Amniotic stem cell (primary cell): ENCODE measurements around the gene KCNN3.

Experiments
- DNase-seq: peaks from one replicate; lab custom pipeline; 2025; lab: John Stamatoyannopoulos, UW

The KCNN3 gene

GRCh38 chr1:154729031-154729442, 141.0 kb downstream of the KCNN3 start:
- no peak for DNase-seq

- no peak for DNase-seq
Observed at GRCh38 chr1:154726896-154727753, 143.0 kb downstream of the KCNN3 start.

GRCh38 chr1:154726443-154726842, 143.6 kb downstream of the KCNN3 start:
- no peak for DNase-seq

- DNase-seq: no peak
Observed at GRCh38 chr1:154725865-154726264, 144.2 kb downstream of the KCNN3 start.

GRCh38 chr1:154720328-154721297, 149.5 kb downstream of the KCNN3 start:
- DNase-seq: no peak

GRCh38 chr1:154719586-154720327, 150.3 kb downstream of the KCNN3 start:
- no peak for DNase-seq

- no peak for DNase-seq
Observed at GRCh38 chr1:154718566-154718965, 151.5 kb downstream of the KCNN3 start.

- no peak for DNase-seq
Observed at GRCh38 chr1:154717528-154717924, 152.6 kb downstream of the KCNN3 start.

- DNase-seq: no peak
Observed at GRCh38 chr1:154716614-154717527, 153.2 kb downstream of the KCNN3 start.

GRCh38 chr1:154716011-154716410, 154.1 kb downstream of the KCNN3 start:
- DNase-seq: no peak

GRCh38 chr1:154715385-154715784, 154.7 kb downstream of the KCNN3 start:
- no peak for DNase-seq

- DNase-seq: no peak
Observed at GRCh38 chr1:154714638-154715037, 155.4 kb downstream of the KCNN3 start.

GRCh38 chr1:154714052-154714623, 155.9 kb downstream of the KCNN3 start:
- no peak for DNase-seq

- no peak for DNase-seq
Observed at GRCh38 chr1:154713005-154713404, 157.1 kb downstream of the KCNN3 start.

GRCh38 chr1:154712166-154712810, 157.8 kb downstream of the KCNN3 start:
- no peak for DNase-seq

- DNase-seq: no peak
Observed at GRCh38 chr1:154711416-154711815, 158.7 kb downstream of the KCNN3 start.

- no peak for DNase-seq
Observed at GRCh38 chr1:154710106-154710505, 160.0 kb downstream of the KCNN3 start.

- DNase-seq: no peak
Observed at GRCh38 chr1:154707901-154708463, 162.1 kb downstream of the KCNN3 start.

GRCh38 chr1:154706851-154707250, 163.2 kb downstream of the KCNN3 start:
- DNase-seq: no peak

GRCh38 chr1:154705544-154705943, 164.5 kb downstream of the KCNN3 start:
- no peak for DNase-seq
